ENCODE results near the gene SHMT1.
A peak's percentile ranks its signal among the peaks of the same experiment; 100 is the strongest.
"Not testable (repeated sequence)": the region's sequence is repeated elsewhere in the genome, so short reads cannot be mapped to it uniquely, and the experiment has no call there.

SHMT1 gene

GRCh38 chr17:18324140-18325050 lies 39.0 kb downstream of the SHMT1 start:
- no peak for DNase-seq

GRCh38 chr17:18323507-18324139 lies 39.7 kb downstream of the SHMT1 start:
- DNase-seq, result no peak

- DNase-seq, result no peak
Observed at GRCh38 chr17:18323007-18323406, 40.3 kb downstream of the SHMT1 start.

- DNase-seq, result no peak
Observed at GRCh38 chr17:18322522-18322921, 40.8 kb downstream of the SHMT1 start.

GRCh38 chr17:18321309-18321708 lies 42.0 kb downstream of the SHMT1 start:
- no peak for DNase-seq

- no peak for DNase-seq
Observed at GRCh38 chr17:18320301-18320700, 43.0 kb downstream of the SHMT1 start.

- DNase-seq, result peak; percentile 22 to 68
Observed at GRCh38 chr17:18319604-18320256, 43.6 kb downstream of the SHMT1 start.

GRCh38 chr17:18318771-18319450 lies 44.4 kb downstream of the SHMT1 start:
- DNase-seq, result no peak

GRCh38 chr17:18318117-18318516 lies 45.2 kb downstream of the SHMT1 start:
- DNase-seq, result no peak

GRCh38 chr17:18315961-18316360 lies 47.4 kb downstream of the SHMT1 start:
- no peak for DNase-seq

- DNase-seq, result no peak
Observed at GRCh38 chr17:18315562-18315922, 47.8 kb downstream of the SHMT1 start.

GRCh38 chr17:18314731-18315561 lies 48.4 kb downstream of the SHMT1 start, which contains the start of the genes SMCR8 and TOP3A:
Gene SMCR8, plus strand, starts transcription at chr17:18315293. Its CDS starts 497 bp downstream, at chr17:18315790.
Gene TOP3A, minus strand, starts transcription at chr17:18314994. Its CDS starts 216 bp downstream, at chr17:18314778.
- DNase-seq, result peak; percentile 94

GRCh38 chr17:18314059-18314730 lies 49.2 kb downstream of the SHMT1 start:
- DNase-seq, result no peak

- DNase-seq, result no peak
Observed at GRCh38 chr17:18309202-18309601, 54.1 kb downstream of the SHMT1 start.

GRCh38 chr17:18303206-18303605 lies 60.1 kb downstream of the SHMT1 start:
- not testable (repeated sequence) for DNase-seq

- DNase-seq, result no peak
Observed at GRCh38 chr17:18300725-18301480, 62.4 kb downstream of the SHMT1 start.

GRCh38 chr17:18298061-18298460 lies 65.3 kb downstream of the SHMT1 start:
- not testable (repeated sequence) for DNase-seq

GRCh38 chr17:18291718-18292540 lies 71.4 kb downstream of the SHMT1 start:
- no peak for DNase-seq

- DNase-seq, result no peak
Observed at GRCh38 chr17:18285296-18285695, 78.1 kb downstream of the SHMT1 start.

- no peak for DNase-seq
Observed at GRCh38 chr17:18281788-18282187, 81.6 kb downstream of the SHMT1 start.

Data from NCI-H524 (cell line).